Esophagus muscularis mucosa (tissue), 4 donors: ENCODE measurements around the gene EPHA6. TPM values are rescaled to one million over a fixed set of nuclear protein-coding genes. Genes with fewer than 3 reads are reported as not detected.

ENCODE experiments used
- DNase-seq: peaks from one replicate; pipeline ENCODE4 v3.0.0-alpha.2; 2017; ENCODE audit errors: extremely low spot score
- H3K27ac ChIP-seq, 4 donors: fragments of 200-600 bp; sonication (generic); replicated peaks in 1 of 4; 1 replicate in 3 of 4; 2 replicates in 1 of 4; pipeline ENCODE4 v1.5.1; 2016 to 2019; ENCODE audit warnings: mild to moderate bottlenecking in 1 of 4
- H3K27me3 ChIP-seq, 4 donors: fragments of 200-600 bp; sonication (generic); one replicate each; pipeline versions ENCODE4 v1.5.1 to v1.6.0; 2016 to 2019
- H3K36me3 ChIP-seq, 4 donors: fragments of 200-600 bp; sonication (generic); one replicate each; pipeline ENCODE4 v1.5.1; 2016 to 2019
- H3K4me1 ChIP-seq, 4 donors: fragments of 200-600 bp; sonication (generic); one replicate each; pipeline ENCODE4 v1.5.1; 2016 to 2019
- H3K4me3 ChIP-seq, 4 donors: fragments of 200-600 bp; sonication (generic); 1 replicate in 2 of 4; 2 replicates in 2 of 4; pipeline ENCODE4 v1.5.1; 2016 to 2019; ENCODE audit warnings: mild to moderate bottlenecking in 4 of 4, moderate library complexity in 1 of 4
- H3K9me3 ChIP-seq, 4 donors: fragments of 200-600 bp; sonication (generic); 1 replicate in 3 of 4; 2 replicates in 1 of 4; pipeline ENCODE4 v1.5.1; 2016 to 2019
- CTCF ChIP-seq, 3 experiments: fragments of 200-600 bp in 2 of 3; fragments of 450-650 bp in 1 of 3; sonication (generic) in 2 of 3; IDR thresholded peaks; one replicate each; pipeline ENCODE4 v1.5.1; 2017 to 2019; ENCODE audit warnings: antibody characterized with exemption in 3 of 3, mild to moderate bottlenecking in 2 of 3, moderate library complexity in 1 of 3
- EP300 ChIP-seq: sonication (generic); formaldehyde crosslinking; IDR thresholded peaks from one replicate; pipeline ENCODE4 v1.6.1; 2017; ENCODE audit warnings: antibody characterized with exemption
- POLR2A ChIP-seq: fragments of 450-650 bp; IDR thresholded peaks from one replicate; pipeline ENCODE4 v1.6.1; 2017; ENCODE audit warnings: antibody characterized with exemption, moderate library complexity, mild to moderate bottlenecking, low read depth
- POLR2AphosphoS5 ChIP-seq, 2 donors: sonication (generic); formaldehyde crosslinking; IDR thresholded peaks; one replicate each; pipeline ENCODE4 v1.6.1; 2017; ENCODE audit warnings: antibody characterized with exemption in 2 of 2
- WGBS: methylation state at CpG from one replicate; pipeline ENCODE4 v1.1.5; 2018; 5-methylcytosine and 5-hydroxymethylcytosine counted together
- intact Hi-C: fragments of 100-400 bp; cut with DNase I; formaldehyde crosslinking; loops from one replicate; pipeline ENCODE4 v1.15.1; 2023
- total RNA-seq, 4 donors: library from RNA; depleted of rRNA; stranded (reverse); fragments of >200 nt; gene quantifications; one replicate each; pipeline versions ENCODE4 v1.1.0 to v1.2.1, GENCODE V29; 2016

Gene EPHA6
- total RNA-seq, 4 donors from 2014 or later, result 1.8 to 8.3 (median 4.2) TPM

DNA sequence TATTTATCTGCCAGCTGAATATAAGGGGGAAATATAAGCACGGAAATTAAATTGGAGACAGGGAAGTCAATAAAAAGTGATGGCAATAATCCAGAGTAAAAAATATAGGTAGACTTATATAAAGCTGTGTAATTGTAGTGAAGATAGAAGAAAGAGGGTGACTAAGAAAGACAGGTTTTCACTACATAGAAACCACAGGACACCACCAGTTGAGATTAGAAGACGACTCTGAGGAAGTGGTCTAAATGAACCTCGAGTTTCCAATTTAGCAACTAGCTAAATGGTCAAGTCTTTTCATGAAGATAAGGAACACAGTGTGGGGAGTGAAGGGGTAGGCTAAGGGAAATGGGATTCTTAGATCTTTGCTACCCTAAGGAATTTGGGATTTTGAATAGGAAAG, 761.3 kb downstream of the EPHA6 start:
- H3K27me3 ChIP-seq, result no peaks in the 10 kb centered on the region
- H3K36me3 ChIP-seq, result no peaks in the 10 kb centered on the region
- no peak overlapping the region for H3K4me3 ChIP-seq
- WGBS, result 77% methylated on average over 3 of the region's 3 CpGs
- H3K9me3 ChIP-seq, result no peaks in the 10 kb centered on the region
- H3K27ac ChIP-seq, result no peak overlapping the region
- intact Hi-C loops, result no loop called here
- TF ChIP-seq POLR2AphosphoS5 (IDR thresholded peaks at IDR 0.05) (no peak), EP300 (no peak), POLR2A (no peak), CTCF (IDR thresholded peaks at IDR 0.05) (no peak)
- DNase-seq, result no peak
- no peaks in the 10 kb centered on the region for H3K4me1 ChIP-seq

DNA sequence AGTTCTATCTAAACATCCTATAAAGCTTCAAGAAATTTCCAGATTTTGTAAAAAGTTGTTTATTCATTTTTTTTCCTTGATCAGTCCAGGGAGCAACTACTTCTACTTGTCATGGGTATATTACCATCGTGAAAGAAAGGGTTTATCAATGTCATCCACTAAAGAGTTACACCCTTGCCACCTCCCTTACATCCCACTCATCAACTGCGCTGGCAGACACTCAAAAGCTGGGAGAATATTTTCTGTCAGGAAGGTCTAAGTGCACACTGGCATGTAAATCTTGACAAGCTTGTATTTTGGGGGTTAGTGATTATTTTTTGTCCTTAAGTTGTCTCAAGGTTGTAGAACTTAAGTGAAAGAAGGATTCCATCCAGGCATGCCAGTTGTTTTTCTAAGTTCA, 761.8 kb downstream of the EPHA6 start:
- no peaks in the 10 kb centered on the region for H3K9me3 ChIP-seq
- intact Hi-C loops, result no loop called here

GRCh38 chr3:97579365-97579764, 765.0 kb downstream of the EPHA6 start:
- intact Hi-C loops, result no loop called here
- no peak overlapping the region for H3K4me3 ChIP-seq
- no peak overlapping the region for H3K27ac ChIP-seq
- WGBS, result 88% methylated on average over 3 of the region's 3 CpGs
- DNase-seq, result no peak
- no peaks in the 10 kb centered on the region for H3K27me3 ChIP-seq
- H3K9me3 ChIP-seq, result no peaks in the 10 kb centered on the region
- no peaks in the 10 kb centered on the region for H3K4me1 ChIP-seq
- no peaks in the 10 kb centered on the region for H3K36me3 ChIP-seq
- TF ChIP-seq POLR2A (no peak), POLR2AphosphoS5 (IDR thresholded peaks at IDR 0.05) (no peak), EP300 (no peak), CTCF (IDR thresholded peaks at IDR 0.05) (no peak)

More for the DNA sequence above, 761.8 kb downstream of the EPHA6 start:
- H3K27ac ChIP-seq, result no peak overlapping the region
- no peak overlapping the region for H3K4me3 ChIP-seq
- H3K36me3 ChIP-seq, result no peaks in the 10 kb centered on the region
- no peak for DNase-seq
- no peaks in the 10 kb centered on the region for H3K4me1 ChIP-seq
- H3K27me3 ChIP-seq, result no peaks in the 10 kb centered on the region
- TF ChIP-seq POLR2AphosphoS5 (IDR thresholded peaks at IDR 0.05) (no peak), POLR2A (no peak), EP300 (no peak), CTCF (IDR thresholded peaks at IDR 0.05) (no peak)
- 89% methylated on average over 2 of the region's 2 CpGs for WGBS

DNA sequence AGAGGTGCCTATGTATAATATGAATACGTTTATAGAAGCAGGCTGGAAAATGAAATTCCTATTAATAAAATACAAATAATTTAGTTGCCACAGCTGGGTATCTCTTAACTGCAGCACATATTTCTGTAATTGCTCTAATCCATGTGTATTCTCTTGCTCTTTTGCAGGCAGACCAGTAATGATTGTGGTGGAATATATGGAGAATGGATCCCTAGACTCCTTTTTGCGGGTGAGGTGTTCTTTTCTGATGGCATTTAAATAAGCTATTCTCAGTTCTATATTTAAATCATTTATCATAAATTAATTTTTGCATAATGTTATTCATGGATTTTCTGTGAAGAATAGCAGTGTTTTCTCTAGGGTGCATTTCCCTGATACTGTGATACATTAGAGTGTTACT, 796.2 kb downstream of the EPHA6 start:
- no peak for DNase-seq
- no peaks in the 10 kb centered on the region for H3K27me3 ChIP-seq
- H3K9me3 ChIP-seq, result peaks cover 0 to 4% (median under 1%) of the 10 kb centered on the region in 4 donors
- H3K27ac ChIP-seq, result no peak overlapping the region
- intact Hi-C loops, result no loop called here
- no peak overlapping the region for H3K4me3 ChIP-seq
- TF ChIP-seq CTCF (IDR thresholded peaks at IDR 0.05) (no peak), EP300 (no peak), POLR2A (no peak), POLR2AphosphoS5 (IDR thresholded peaks at IDR 0.05) (no peak)
- no peaks in the 10 kb centered on the region for H3K36me3 ChIP-seq
- WGBS, result 75% methylated on average over 2 of the region's 2 CpGs
- no peaks in the 10 kb centered on the region for H3K4me1 ChIP-seq

DNA sequence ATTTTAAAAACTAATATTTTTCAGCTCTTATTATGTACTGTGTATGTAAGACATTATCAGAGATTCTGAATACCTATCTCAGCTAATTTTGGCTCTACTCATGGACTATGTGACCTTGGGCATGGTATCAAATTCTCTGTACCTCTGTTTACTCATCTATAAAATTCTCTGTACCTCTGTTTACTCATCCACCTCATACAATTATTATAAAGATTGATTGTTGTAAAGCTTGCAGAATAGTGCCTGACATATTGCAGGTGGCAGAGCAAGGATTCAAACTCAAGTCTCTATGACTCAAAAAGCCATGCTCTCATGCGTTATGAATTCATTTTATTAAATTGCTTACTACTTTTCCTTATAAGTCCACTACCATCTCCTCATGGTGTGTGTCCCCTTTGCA, 798.2 kb downstream of the EPHA6 start:
- H3K9me3 ChIP-seq, result peaks cover 0 to 7% (median 2%) of the 10 kb centered on the region in 4 donors
- no peak overlapping the region for H3K27ac ChIP-seq
- H3K36me3 ChIP-seq, result no peaks in the 10 kb centered on the region
- no peak overlapping the region for H3K4me3 ChIP-seq
- WGBS, result 88% methylated on average over 1 of the region's 1 CpG
- no peaks in the 10 kb centered on the region for H3K27me3 ChIP-seq
- intact Hi-C loops, result no loop called here
- TF ChIP-seq POLR2A (no peak), POLR2AphosphoS5 (IDR thresholded peaks at IDR 0.05) (no peak), CTCF (IDR thresholded peaks at IDR 0.05) (no peak), EP300 (no peak)
- no peaks in the 10 kb centered on the region for H3K4me1 ChIP-seq
- DNase-seq, result no peak
